NB4 (cell line): ENCODE results near the gene SEL1L3.

ENCODE experiments used
- DNase-seq: peaks from one replicate; pipeline ENCODE4 v3.0.0; 2010; ENCODE audit warnings: low read depth
- H3K4me3 ChIP-seq: one replicate; pipeline ENCODE4 v1.5.1; 2011; ENCODE audit warnings: mild to moderate bottlenecking, low read depth, low read length, moderate library complexity
- CTCF ChIP-seq: IDR thresholded peaks from one replicate; pipeline ENCODE4 v1.5.1; 2012; ENCODE audit warnings: low read depth, low read length
- MAX ChIP-seq: IDR thresholded peaks from 2 replicates; pipeline ENCODE4 v1.6.1; 2011; ENCODE audit warnings: low read depth, low read length
- MYC ChIP-seq: IDR thresholded peaks from 2 replicates; pipeline ENCODE4 v1.6.1; 2011; ENCODE audit warnings: low read depth, low read length
- POLR2A ChIP-seq: IDR thresholded peaks from 2 replicates; pipeline ENCODE4 v1.6.1; 2011; ENCODE audit warnings: mild to moderate bottlenecking; ENCODE audit not compliant: insufficient read length; ENCODE audit errors: extremely low read depth

Gene SEL1L3

GRCh38 chr4:25728886-25729285 is 133.9 kb downstream of the SEL1L3 start:
- TF ChIP-seq MYC (no peak), MAX (no peak), CTCF (no peak), POLR2A (no peak)
- no peak overlapping the region for H3K4me3 ChIP-seq
- DNase-seq, result no peak

- no peak for DNase-seq
- TF ChIP-seq POLR2A (no peak), CTCF (no peak), MAX (no peak), MYC (no peak)
- no peak overlapping the region for H3K4me3 ChIP-seq
These were observed 134.9 kb downstream of the SEL1L3 start for GRCh38 chr4:25727711-25728493.

DNA sequence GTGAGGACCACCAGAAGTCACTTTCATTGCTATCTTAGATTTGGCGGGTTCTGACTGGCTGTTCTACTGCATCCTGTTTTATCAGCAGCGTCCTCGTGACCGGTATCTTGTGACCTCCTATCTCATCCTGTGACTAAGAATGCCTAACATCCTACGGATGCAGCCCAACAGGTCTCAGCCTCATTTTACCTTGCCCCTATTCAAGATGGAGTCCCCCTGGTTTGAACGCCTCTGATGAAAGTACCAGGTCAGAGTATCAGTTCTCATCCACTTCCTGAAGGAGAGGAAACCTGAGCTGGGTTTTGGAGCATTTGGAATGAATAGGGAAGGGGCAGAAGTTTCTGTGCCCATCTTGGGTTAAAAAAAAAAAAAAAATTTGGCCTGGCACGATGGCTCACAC is 136.9 kb downstream of the SEL1L3 start:
- no peak for DNase-seq
- H3K4me3 ChIP-seq, result no peak overlapping the region
- TF ChIP-seq MAX (no peak), CTCF (no peak), MYC (no peak), POLR2A (no peak)

- no peak overlapping the region for H3K4me3 ChIP-seq
- TF ChIP-seq MYC, result no peak
- TF ChIP-seq CTCF, result no peak
- TF ChIP-seq POLR2A, result no peak
- no peak for TF ChIP-seq MAX
- no peak for DNase-seq
These were observed 139.4 kb downstream of the SEL1L3 start for GRCh38 chr4:25723409-25723808.

- no peak overlapping the region for H3K4me3 ChIP-seq
- DNase-seq, result no peak
- TF ChIP-seq MAX (no peak), MYC (no peak), POLR2A (no peak), CTCF (no peak)
These were observed 139.8 kb downstream of the SEL1L3 start for GRCh38 chr4:25722964-25723363.
